ENCODE data around the gene RELT. TPM values are rescaled to one million over a fixed set of nuclear protein-coding genes. Genes with fewer than 3 reads are reported as not detected.
"Not testable (repeated sequence)": the region's sequence is repeated elsewhere in the genome, so short reads cannot be mapped to it uniquely, and the experiment has no call there.

The RELT gene
- polyA plus RNA-seq, 3 donors, result 2.1 to 2.7 (median 2.1) TPM

GRCh38 chr11:73426219-73426850 is 50.1 kb downstream of the RELT start:
- DNase-seq (ENCODE audit: low read depth in 3 of 3, low spot score in 2 of 3), result no peak

DNA sequence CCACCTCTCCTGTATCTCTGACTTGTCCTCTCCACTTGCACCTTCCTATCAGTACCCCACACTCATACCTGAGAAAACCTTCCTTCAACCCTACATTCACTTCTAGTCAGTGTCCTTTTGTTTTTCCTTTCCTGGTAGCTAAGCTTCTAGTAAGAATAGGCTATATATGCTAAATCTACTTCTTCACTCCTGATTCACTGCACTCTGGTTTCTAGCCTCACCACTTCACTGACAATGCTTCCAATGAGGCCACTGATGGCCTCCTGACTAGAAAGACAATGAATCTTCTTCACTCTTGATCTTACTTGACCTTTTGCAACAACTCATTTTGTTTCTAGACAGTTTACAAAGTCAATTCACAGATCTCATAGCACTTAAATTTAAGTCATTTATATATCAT is 52.0 kb downstream of the RELT start:
- no peak for DNase-seq (ENCODE audit: low read depth in 3 of 3, low spot score in 2 of 3)

DNA sequence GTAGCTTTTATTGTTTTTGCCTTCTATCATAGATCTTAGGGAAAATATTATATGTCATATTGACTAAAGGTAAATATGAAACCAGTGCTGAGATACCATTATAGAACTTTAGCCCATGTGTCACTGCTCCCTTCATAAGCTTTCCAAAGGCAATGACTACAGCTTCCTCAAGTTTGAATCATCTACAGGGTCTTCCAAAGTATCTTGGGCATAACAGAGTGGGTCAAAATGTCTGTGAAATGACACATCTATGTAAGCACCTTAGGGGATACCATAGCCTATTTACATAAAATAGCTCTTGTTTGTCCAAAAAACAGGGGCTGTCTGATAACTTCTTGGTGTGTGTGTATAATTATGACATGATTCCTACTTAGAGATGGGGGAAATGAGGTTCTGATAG is 52.5 kb downstream of the RELT start:
- no peak for DNase-seq (ENCODE audit: low read depth in 3 of 3, low spot score in 2 of 3)

DNA sequence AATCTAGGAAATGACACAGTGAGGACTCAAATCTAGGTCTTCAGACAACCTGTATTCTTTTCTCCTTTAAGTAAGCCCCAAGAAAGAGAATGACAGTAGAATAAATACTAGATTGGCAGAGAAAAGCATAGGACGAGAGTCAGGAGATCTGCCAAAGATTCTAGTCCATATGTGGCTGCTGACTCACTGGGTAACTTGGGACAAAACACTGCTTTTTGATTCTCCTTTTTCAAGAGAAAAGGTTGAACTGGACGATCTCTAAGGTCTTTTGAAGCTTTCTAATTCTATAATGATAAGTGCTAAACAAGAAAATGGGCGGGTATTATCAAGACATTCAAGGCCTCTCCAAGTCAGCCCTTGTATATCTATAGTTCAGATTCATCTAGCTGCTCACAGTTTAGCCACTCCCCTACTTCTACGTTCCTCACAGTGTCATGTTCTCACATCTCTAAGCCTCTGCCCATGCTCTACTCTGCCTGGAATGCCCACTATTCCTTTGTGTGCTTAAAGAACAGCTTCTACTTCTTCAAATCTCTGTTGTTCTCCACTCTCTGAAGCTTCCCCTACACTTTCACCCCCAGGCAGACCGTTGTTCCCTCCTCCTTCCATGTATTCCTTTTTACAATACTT is 53.0 kb downstream of the RELT start:
- DNase-seq (ENCODE audit: low read depth in 3 of 3, low spot score in 2 of 3), result no peak

DNA sequence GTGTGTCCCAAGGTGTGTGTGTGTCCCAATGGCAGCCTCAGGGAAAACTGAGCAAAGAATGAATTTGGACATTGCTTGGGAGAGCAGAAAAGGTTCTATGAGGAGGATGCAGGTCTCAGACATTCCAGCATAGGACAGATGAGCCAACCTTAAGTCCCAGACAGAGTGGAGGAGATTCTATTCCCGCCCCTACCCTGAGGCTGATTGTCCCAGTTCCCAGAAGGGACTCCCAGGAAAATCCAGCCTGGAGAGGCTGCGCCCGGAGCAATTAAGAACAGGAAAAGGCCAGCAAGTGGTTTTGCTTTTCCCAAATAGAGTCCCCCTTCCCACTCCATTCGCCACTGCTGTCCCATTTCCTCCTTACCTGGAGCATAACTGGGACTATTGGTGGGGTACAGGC is 54.1 kb downstream of the RELT start:
- DNase-seq (ENCODE audit: low read depth in 3 of 3, low spot score in 2 of 3), result no peak

DNA sequence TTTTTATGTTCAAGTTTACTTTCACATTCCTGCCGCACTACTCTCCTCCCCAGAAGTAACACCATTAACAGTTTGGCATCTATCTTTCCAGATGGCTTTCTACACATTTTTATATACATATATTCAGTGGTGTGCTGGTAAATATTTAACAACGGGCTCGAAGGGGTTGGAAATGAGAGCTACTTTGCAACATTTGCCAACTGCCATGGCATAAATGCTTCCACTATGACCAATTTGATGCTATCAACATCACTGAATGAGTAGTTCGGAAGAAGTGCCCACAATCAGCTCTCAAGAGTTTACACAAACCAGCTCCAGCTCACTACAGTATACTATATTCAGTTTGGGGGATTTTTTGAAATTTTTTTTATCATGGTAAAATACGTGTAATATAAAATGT is 55.2 kb downstream of the RELT start:
- no peak for DNase-seq (ENCODE audit: low read depth in 3 of 3, low spot score in 2 of 3)

DNA sequence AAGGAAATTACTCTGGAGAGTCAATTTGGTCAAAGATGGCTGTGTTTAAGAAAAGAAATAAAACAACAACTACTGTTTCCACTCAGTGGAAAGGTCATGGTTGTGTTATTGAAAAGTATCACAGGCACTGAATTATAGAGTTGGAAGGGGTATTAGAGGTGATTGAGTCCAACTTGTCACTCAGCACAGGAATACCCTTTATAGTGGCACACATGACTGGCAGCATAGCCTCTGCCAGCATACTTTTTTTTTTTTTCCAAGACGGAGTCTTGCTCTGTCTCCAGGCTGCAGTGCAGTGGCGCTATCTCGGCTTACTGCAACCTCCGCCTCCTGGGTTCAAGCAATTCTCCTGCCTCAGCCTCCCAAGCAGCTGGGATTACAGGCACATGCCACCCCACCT is 60.7 kb downstream of the RELT start:
- not testable (repeated sequence) for DNase-seq (ENCODE audit: low read depth in 3 of 3, low spot score in 2 of 3)

DNA sequence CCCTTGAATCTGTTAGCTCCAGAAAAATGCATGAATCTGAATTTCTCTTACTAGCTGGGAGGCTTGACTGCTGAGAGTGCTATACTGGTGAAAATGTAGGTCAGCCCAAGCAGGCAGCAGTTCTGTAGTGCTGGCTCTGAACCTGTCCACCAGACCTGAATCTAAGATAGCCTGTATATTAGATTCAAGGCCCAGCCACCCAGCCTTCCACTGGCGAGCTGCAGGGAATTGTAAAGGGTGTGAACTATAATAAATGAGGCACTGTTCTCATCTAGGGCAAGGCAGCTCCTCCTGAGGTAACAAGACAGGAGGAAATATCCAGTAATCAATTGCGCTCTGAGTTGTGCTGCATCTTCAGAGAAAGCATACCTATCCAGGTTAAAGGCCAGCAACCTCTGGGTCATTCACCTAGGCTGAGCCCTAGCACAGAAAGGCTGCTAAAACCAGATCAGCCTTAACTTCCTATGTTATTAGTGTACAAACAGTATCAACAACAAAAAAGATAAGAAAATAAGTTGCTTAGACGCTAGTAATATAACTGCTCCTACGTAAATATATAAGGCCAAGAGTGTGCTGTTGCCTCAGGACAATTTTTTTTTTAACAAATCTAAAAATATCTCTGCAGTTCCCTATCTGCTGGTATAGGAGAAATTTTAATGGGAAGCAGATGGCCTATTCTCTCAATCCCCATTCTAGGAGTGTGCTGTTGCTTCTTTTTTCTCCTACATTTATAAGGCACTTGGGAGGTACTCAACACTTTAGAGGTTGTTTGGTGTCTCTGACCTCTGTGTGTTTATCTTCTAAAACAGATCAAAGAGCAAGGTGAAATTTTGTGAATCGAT is 63.0 kb downstream of the RELT start:
- DNase-seq (ENCODE audit: low read depth in 3 of 3, low spot score in 2 of 3), result no peak

- no peak for DNase-seq (ENCODE audit: low read depth in 3 of 3, low spot score in 2 of 3)
Measured at GRCh38 chr11:73445980-73446379, 69.8 kb downstream of the RELT start.

GRCh38 chr11:73446766-73447165 is 70.6 kb downstream of the RELT start:
- no peak for DNase-seq (ENCODE audit: low read depth in 3 of 3, low spot score in 2 of 3)

Other genes starting within 250 kb of the RELT start
- gene FCHSD2, start 234.1 kb upstream of the RELT start, polyA plus RNA-seq (ENCODE audit: insufficient read length in 3 of 3), result 10 to 100 TPM; 43.7 to 49.7 (median 47.2) TPM
- under 1 TPM; 0.58 to 0.81 (median 0.67) TPM for gene P2RY2, start 158.1 kb upstream of the RELT start, polyA plus RNA-seq (ENCODE audit: insufficient read length in 3 of 3)
- gene P2RY6, start 104.1 kb upstream of the RELT start, polyA plus RNA-seq (ENCODE audit: insufficient read length in 3 of 3), result 1 to 10 TPM in 1 of 3 donors, under 1 TPM in 2; 0.81 to 1.1 (median 0.94) TPM
- 10 to 100 TPM; 70.2 to 73.5 (median 71.0) TPM for gene ARHGEF17, start 68.1 kb upstream of the RELT start, polyA plus RNA-seq (ENCODE audit: insufficient read length in 3 of 3)
- gene FAM168A, start 221.7 kb downstream of the RELT start, polyA plus RNA-seq (ENCODE audit: insufficient read length in 3 of 3), result 10 to 100 TPM; 40.3 to 43.6 (median 40.4) TPM